Amygdala (tissue), 56 donors: ENCODE measurements around the gene ABHD16A.

ENCODE experiments used
- DNase-seq, 56 donors: peaks; one replicate each; lab custom pipeline; 2025; lab: John Stamatoyannopoulos, UW

The ABHD16A gene

GRCh38 chr6:31733734-31734133 lies 30.6 kb upstream of the ABHD16A start:
- DNase-seq: no peak

GRCh38 chr6:31732029-31732428 lies 28.9 kb upstream of the ABHD16A start:
- no peak for DNase-seq

- DNase-seq: no peak
These were observed 27.5 kb upstream of the ABHD16A start for GRCh38 chr6:31730631-31731086.

GRCh38 chr6:31729979-31730630 lies 27.0 kb upstream of the ABHD16A start:
- peak in 49 of 56 donors; percentile 12 to 80 (median 56) for DNase-seq

GRCh38 chr6:31729515-31729978 lies 26.4 kb upstream of the ABHD16A start:
- peak; percentile 19 to 89 (median 74) for DNase-seq

- peak in 1 of 56 donors; percentile 52 for DNase-seq
These were observed 25.8 kb upstream of the ABHD16A start, which contains the start of gene DDAH2 for GRCh38 chr6:31728767-31729514. DDAH2 (minus strand) TSS chr6:31729299; CDS start chr6:31729161, 138 bp downstream.

- DNase-seq: no peak
These were observed 24.9 kb upstream of the ABHD16A start for GRCh38 chr6:31727717-31728671.

- DNase-seq: peak in 4 of 56 donors; percentile 6 to 34 (median 14)
These were observed 24.1 kb upstream of the ABHD16A start for GRCh38 chr6:31727034-31727716.

- DNase-seq: no peak
These were observed 22.6 kb upstream of the ABHD16A start for GRCh38 chr6:31725502-31726350.

- DNase-seq: no peak
These were observed 21.0 kb upstream of the ABHD16A start for GRCh38 chr6:31723980-31724691.

GRCh38 chr6:31723245-31723979 lies 20.3 kb upstream of the ABHD16A start, which contains the start of gene MPIG6B:
MPIG6B (plus strand) TSS chr6:31723373; CDS start chr6:31723384, 11 bp downstream.
- no peak for DNase-seq

GRCh38 chr6:31722173-31722572 lies 19.0 kb upstream of the ABHD16A start:
- DNase-seq: no peak

- DNase-seq: no peak
These were observed 18.4 kb upstream of the ABHD16A start, which contains the start of gene LY6G6C for GRCh38 chr6:31721351-31722020. LY6G6C (minus strand) TSS chr6:31721746; CDS start chr6:31721679, 67 bp downstream.

- no peak for DNase-seq
These were observed 17.2 kb upstream of the ABHD16A start for GRCh38 chr6:31720196-31720770.

GRCh38 chr6:31719001-31719400 lies 15.9 kb upstream of the ABHD16A start:
- no peak for DNase-seq

- DNase-seq: no peak
These were observed 15.1 kb upstream of the ABHD16A start for GRCh38 chr6:31718265-31718664.
